ENCODE data around the gene MNDA.

Gene MNDA

DNA sequence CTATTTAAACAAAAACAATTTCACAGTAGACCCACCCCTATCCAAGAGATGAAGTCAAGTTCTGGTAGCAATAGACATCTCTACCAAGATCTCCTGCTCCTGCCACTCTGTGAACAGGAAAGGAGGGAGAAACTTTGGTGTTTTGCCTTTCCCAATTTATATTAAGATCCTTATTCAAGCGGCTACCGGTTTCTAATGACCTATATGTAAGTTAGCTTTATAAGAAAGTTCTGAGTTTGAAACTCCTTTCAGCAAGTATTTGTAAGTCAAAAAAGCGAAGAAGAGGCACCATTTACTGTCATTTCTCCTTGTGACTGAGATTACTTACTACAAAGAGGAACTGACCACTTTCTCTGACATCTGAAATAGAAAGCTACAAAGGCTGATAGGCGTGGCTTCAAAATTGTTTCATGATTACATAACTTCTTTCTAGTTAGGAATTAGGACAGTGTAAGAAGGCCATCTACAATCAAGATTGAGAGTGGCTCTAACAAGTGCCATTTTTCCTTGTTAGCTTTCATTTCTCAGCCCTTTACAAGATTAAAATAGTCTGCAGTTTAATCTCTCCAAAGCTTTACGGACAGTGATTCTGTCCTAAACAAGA lies at the start of gene MNDA:
TSS of gene MNDA (plus strand) at position 448 of the 604 bp plus-strand sequence. CDS start 10,803 bp downstream, outside the sequence.
- H3K36me3 Mint-ChIP-seq (ENCODE audit: low read depth): no peaks in the 10 kb centered on the region
- DNase-seq: no peak

DNA sequence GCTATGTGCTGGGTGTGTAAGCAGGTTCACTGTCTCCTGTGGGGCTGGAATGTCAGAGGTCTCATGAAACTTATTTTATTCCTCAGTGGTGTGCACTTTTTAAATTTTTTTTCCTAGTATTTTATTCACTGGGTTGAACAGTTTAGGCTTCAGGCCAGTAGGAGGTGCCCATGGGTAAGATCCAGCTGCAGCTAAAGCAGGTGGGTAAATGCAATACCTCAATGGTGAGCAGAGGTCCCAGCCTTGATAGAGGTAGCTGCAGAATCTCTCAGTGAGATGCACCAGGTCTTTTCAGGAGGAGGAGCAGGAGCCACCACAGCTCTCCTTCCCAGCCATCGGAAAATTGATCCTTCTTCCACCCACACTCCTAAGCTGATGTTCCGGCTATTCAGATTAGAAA lies 37.5 kb upstream of the MNDA start:
- TF ChIP-seq, protein P1, sequence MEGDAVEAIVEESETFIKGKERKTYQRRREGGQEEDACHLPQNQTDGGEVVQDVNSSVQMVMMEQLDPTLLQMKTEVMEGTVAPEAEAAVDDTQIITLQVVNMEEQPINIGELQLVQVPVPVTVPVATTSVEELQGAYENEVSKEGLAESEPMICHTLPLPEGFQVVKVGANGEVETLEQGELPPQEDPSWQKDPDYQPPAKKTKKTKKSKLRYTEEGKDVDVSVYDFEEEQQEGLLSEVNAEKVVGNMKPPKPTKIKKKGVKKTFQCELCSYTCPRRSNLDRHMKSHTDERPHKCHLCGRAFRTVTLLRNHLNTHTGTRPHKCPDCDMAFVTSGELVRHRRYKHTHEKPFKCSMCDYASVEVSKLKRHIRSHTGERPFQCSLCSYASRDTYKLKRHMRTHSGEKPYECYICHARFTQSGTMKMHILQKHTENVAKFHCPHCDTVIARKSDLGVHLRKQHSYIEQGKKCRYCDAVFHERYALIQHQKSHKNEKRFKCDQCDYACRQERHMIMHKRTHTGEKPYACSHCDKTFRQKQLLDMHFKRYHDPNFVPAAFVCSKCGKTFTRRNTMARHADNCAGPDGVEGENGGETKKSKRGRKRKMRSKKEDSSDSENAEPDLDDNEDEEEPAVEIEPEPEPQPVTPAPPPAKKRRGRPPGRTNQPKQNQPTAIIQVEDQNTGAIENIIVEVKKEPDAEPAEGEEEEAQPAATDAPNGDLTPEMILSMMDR (IDR thresholded peaks at IDR 0.05): no peak
- peaks cover 3% of the 10 kb centered on the region for H3K27me3 Mint-ChIP-seq (ENCODE audit: low read depth, poor library complexity)
- H3K4me3 Mint-ChIP-seq: no peak overlapping the region
- H3K4me1 Mint-ChIP-seq: peaks cover 7% of the 10 kb centered on the region
- DNase-seq: no peak
- H3K9me3 Mint-ChIP-seq: peaks cover 7% of the 10 kb centered on the region
- no peaks in the 10 kb centered on the region for H3K36me3 Mint-ChIP-seq (ENCODE audit: low read depth)
- H3K27ac Mint-ChIP-seq: no peak overlapping the region

More for the DNA sequence above, at the start of gene MNDA:
- Mint-ChIP-seq H3K27ac (no peak within 1 kb of the TSS), H3K9me3 (peaks cover 33% of the 10 kb centered on the region), H3K4me3 (no peak within 1 kb of the TSS), H3K4me1 (no peaks in the 10 kb centered on the region), H3K27me3 (ENCODE audit: low read depth, poor library complexity) (no peaks in the 10 kb centered on the region)
- TF ChIP-seq, protein P1 (IDR thresholded peaks at IDR 0.05): no peak

DNA sequence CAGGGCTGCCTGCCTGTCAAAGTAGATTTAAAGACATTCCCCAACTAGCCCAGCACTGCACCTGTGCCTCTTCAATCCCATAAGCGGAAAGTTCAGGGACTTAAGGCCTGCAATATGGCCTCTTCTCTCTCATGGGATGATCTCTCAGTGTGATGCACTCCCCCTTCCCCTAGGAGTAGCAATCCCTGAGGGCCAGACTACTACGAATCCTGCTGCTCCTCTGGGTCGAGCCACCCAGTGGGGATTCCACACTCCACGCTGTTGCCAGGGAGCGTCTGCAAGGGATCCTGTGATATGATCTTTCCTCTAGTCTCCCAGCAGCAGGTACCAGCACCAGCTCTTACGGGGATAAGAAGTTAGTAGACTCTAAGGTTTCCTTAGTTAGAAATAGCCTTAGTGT lies 36.9 kb upstream of the MNDA start:
- no peak for DNase-seq
- Mint-ChIP-seq H3K27me3 (ENCODE audit: low read depth, poor library complexity) (peaks cover 3% of the 10 kb centered on the region), H3K27ac (no peak overlapping the region), H3K4me1 (peaks cover 7% of the 10 kb centered on the region), H3K4me3 (no peak overlapping the region), H3K36me3 (ENCODE audit: low read depth) (no peaks in the 10 kb centered on the region), H3K9me3 (peaks cover 7% of the 10 kb centered on the region)
- TF ChIP-seq, protein P1 (IDR thresholded peaks at IDR 0.05): no peak

DNA sequence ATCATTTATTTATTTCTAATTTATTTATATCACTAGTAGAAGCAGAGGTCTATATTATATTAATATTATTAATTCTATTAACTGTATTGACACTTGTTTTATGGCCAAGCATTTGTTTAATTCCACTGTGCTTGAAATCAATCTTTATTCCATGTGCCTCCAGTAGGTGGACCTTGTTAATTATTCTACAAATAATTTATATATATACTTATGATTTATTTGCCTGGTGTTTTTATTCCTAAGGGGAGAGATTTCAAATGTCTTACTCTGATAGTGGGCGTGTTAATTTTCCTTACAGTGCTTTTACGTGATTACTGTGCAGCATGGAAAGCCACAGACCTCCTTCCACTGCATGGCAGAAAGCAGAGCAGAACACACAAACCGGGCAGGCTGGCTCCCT lies 32.6 kb upstream of the MNDA start:
- no peak for DNase-seq
- H3K27ac Mint-ChIP-seq: no peak overlapping the region
- no peak overlapping the region for H3K4me3 Mint-ChIP-seq
- H3K27me3 Mint-ChIP-seq (ENCODE audit: low read depth, poor library complexity): peaks cover 3% of the 10 kb centered on the region
- H3K36me3 Mint-ChIP-seq (ENCODE audit: low read depth): no peaks in the 10 kb centered on the region
- peaks cover 7% of the 10 kb centered on the region for H3K4me1 Mint-ChIP-seq
- TF ChIP-seq, protein P1 (IDR thresholded peaks at IDR 0.05): no peak
- no peaks in the 10 kb centered on the region for H3K9me3 Mint-ChIP-seq

DNA sequence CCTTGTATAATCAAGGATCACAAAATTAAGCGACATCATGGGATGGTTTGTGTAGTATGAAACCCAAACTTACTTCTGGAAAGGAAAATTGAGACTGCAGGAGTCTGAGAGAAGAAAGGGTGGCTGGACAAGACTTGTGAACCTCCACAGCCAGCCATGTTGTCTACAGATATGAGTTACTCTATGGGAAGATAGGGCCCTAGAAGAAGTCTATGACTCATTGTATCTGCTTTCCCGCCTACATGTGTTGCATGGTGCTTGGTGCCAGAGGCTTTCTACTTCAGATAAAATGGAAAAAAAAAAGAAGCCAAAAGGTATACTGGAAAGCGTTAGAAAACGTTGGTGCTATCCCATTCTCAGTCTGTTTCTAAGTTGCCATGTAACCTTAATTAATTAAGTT lies 31.5 kb upstream of the MNDA start:
- TF ChIP-seq, protein P1 (IDR thresholded peaks at IDR 0.05): no peak
- DNase-seq: no peak
- Mint-ChIP-seq H3K27ac (no peak overlapping the region), H3K36me3 (ENCODE audit: low read depth) (no peaks in the 10 kb centered on the region), H3K9me3 (no peaks in the 10 kb centered on the region), H3K4me3 (no peak overlapping the region), H3K27me3 (ENCODE audit: low read depth, poor library complexity) (peaks cover 3% of the 10 kb centered on the region), H3K4me1 (no peaks in the 10 kb centered on the region)

DNA sequence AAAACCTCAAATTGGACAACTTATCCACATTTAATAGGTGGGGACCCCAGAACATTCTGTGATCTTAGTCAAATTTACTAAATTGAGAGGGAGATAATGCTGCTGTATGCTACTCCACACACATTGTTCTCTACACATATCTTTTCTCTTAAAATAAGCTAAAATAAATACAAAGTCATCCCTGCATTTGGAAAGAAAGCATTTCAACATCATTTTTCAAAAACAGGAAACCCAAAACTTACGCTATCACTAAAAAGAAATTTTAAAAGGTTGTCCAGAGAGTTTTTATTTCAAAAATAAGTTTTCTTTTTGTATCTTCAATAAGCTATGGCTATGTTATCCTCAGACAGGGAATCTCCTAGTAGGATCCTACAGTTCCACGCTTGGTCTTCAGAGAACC lies 30.6 kb upstream of the MNDA start:
- TF ChIP-seq, protein P1 (IDR thresholded peaks at IDR 0.05): no peak
- Mint-ChIP-seq H3K27ac (no peak overlapping the region), H3K9me3 (no peaks in the 10 kb centered on the region), H3K27me3 (ENCODE audit: low read depth, poor library complexity) (peaks cover 3% of the 10 kb centered on the region), H3K4me1 (no peaks in the 10 kb centered on the region), H3K36me3 (ENCODE audit: low read depth) (no peaks in the 10 kb centered on the region), H3K4me3 (no peak overlapping the region)
- no peak for DNase-seq

All from nephron progenitor cell (in vitro differentiated cells).